ENCODE data around the gene ADCY3.

The ADCY3 gene

GRCh38 chr2:24903161-24904103 is 16.6 kb downstream of the ADCY3 start:
- DNase-seq (ENCODE audit: low read depth, low spot score), result no peak

DNA sequence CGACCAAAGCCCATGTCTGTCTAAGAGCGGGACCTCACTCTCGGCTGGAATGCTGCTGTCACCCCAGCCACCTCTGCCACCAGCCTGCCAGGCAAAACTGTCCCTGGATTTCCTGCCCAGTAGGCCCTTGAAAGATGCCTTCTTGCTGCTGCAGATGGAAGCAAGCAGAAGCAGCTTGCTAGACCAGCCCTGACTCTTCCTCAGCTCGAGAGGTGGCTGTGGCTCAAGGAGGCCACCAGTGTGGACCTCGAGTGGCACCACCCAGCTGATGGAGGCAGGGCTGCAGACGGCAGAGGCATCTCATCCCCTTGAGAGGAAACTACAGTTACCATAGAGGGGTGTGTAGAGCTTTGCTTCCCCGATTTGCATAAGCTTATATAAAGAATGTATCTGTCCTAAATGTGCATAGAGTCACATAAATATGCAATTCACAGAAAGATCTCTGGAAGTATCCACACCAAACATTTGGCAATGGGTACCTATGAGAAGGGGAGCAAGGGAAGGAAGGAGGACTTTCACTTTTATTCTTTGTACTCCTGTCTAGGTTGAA is 20.6 kb downstream of the ADCY3 start:
- DNase-seq (ENCODE audit: low read depth, low spot score), result no peak

DNA sequence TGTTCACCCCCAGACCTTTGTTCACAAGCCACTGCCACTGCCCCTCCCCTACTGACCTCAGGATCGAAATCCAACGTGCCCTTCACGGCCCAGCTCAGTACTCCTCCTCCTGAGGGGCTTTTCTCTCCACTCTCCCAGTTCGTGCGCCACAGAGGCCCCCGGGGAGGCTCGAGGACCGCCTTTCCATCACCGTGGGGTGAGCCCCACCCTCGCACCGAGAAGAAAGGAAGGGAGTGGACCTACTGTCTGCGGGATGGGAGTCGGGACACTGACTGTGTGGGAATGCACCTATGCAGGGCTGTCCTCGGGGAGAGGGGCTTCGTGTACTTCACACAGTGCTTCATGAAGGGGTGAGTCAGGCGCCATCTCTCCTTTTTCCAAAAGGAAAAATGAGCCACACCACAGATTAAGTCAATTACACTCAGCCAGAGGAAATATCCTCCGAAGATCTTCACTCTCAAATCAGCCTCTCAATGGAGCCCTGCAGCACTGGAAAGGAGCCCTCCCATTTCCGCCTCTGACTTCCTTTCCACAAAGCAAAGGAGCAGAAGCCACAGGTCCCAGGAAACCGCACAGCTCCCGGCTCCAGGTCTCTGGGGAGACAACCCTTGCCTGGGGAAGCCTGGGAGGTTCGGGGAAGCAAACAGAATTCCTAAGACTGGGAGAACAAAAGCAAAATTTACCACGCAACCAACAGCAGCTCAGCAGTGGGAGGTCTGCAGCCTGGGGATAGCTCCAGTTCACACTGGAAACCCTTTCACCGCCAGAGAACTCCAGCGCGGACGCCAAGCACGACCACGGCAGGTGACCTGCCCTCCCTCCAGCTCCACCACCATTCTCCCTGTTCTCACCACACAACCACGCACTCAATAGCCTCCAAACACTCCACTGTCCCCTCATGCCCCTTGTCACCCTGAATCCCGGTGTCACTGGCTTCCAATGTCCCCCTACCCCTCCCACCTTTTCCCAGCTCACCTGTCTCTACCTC is 21.6 kb downstream of the ADCY3 start:
- DNase-seq (ENCODE audit: low read depth, low spot score), result no peak

GRCh38 chr2:24894750-24895149 is 25.3 kb downstream of the ADCY3 start:
- no peak for DNase-seq (ENCODE audit: low read depth, low spot score)

GRCh38 chr2:24893934-24894333 is 26.1 kb downstream of the ADCY3 start:
- no peak for DNase-seq (ENCODE audit: low read depth, low spot score)

GRCh38 chr2:24892928-24893327 is 27.1 kb downstream of the ADCY3 start:
- DNase-seq (ENCODE audit: low read depth, low spot score), result no peak

- no peak for DNase-seq (ENCODE audit: low read depth, low spot score)
Measured at GRCh38 chr2:24891201-24891600, 28.8 kb downstream of the ADCY3 start.

- DNase-seq (ENCODE audit: low read depth, low spot score), result no peak
Measured at GRCh38 chr2:24889221-24889620, 30.8 kb downstream of the ADCY3 start.

DNA sequence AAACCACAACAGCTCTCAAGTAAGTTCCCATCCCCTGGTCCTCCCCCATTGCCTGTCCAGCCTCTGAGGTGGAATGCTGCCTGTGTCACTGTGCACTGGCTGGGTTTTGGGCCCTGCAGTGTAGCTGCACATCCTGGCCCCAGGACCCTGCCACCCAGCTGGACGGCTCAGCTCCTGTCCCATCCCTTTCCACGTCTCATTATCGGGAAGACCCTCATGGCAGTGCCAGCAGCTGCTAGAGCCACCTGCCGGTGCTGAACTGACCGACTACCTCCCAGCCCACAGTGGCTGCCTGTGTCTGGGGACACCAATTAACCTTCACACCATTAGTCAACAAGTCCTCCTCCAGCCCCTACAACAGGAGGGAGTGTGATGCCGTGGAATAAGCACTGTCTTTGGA is 31.9 kb downstream of the ADCY3 start:
- no peak for DNase-seq (ENCODE audit: low read depth, low spot score)

- DNase-seq (ENCODE audit: low read depth, low spot score), result no peak
Measured at GRCh38 chr2:24887307-24887874, 32.6 kb downstream of the ADCY3 start.

DNA sequence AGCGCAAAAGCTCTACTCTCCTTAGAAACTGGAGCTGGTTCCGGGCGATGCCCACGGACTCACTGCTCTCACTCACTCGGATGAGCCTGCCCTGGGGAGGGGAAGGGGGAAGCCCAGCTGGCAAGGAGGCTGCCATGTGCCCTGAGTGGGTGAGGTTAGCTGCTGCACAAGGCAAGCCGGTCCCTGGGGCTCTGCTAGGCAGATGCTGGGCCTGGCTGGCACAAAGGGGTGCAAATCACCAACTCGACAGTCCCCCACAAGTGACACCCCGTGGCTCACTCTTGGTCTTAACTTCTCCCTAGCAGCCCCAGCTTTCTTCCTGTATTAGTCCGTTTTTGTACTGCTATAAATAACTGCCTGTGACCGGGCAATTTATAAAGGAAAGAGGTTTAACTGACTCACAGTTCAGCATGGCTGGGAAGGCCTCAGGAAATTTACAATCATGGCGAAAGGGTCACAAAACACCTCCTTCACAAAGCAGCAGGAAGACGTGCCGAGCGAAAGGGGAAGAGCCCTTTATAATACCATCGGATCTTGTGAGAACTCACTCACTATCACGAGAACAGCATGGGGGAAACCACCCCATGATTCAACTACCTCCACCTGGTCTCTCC is 33.2 kb downstream of the ADCY3 start:
- DNase-seq (ENCODE audit: low read depth, low spot score), result no peak

GRCh38 chr2:24886126-24886501 is 33.9 kb downstream of the ADCY3 start:
- no peak for DNase-seq (ENCODE audit: low read depth, low spot score)

- DNase-seq (ENCODE audit: low read depth, low spot score), result no peak
Measured at GRCh38 chr2:24885221-24886125, 34.6 kb downstream of the ADCY3 start.

DNA sequence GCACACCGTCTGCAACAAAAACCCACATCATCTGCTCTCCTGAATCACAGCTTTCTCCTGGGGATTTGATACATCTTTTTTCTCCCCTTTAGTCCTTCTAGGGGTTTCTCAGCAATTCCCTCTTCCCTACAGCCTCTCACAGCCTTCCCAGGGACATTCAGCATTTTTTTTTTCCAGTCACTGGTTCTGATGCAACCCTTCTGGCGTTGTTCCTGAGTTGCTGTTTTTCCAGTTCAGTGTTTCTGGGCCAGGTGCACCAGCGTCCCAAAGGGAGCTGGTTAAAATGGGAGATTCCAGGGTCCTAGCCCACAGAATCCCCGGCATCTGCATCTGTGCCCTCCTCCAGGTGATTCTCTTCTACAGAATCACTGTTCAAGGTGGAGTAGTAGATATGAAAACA is 36.1 kb downstream of the ADCY3 start:
- DNase-seq (ENCODE audit: low read depth, low spot score), result no peak

- no peak for DNase-seq (ENCODE audit: low read depth, low spot score)
Measured at GRCh38 chr2:24881623-24882022, 38.4 kb downstream of the ADCY3 start.

DNA sequence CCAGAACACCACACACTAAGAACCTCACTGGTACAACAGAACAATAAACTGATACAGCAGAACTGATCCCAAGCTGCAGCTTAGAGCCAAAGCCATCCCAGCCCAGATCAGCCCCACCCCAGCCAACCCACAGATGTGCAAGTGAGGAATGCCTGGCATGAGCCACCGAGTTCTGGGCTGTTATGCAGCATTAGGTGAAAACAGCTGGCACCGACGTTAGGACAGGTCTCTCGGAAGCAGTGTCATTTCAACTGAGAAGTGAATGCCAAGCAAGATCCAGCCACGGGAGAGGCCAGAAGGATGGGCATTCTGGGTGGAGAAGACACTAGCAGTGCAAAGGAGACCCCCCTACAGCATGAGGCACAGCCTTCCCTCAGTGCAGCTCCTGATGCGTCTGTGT is 38.9 kb downstream of the ADCY3 start:
- DNase-seq (ENCODE audit: low read depth, low spot score), result no peak

- DNase-seq (ENCODE audit: low read depth, low spot score), result no peak
Measured at GRCh38 chr2:24878341-24878740, 41.7 kb downstream of the ADCY3 start.

GRCh38 chr2:24877646-24878045 is 42.4 kb downstream of the ADCY3 start:
- DNase-seq (ENCODE audit: low read depth, low spot score), result no peak

DNA sequence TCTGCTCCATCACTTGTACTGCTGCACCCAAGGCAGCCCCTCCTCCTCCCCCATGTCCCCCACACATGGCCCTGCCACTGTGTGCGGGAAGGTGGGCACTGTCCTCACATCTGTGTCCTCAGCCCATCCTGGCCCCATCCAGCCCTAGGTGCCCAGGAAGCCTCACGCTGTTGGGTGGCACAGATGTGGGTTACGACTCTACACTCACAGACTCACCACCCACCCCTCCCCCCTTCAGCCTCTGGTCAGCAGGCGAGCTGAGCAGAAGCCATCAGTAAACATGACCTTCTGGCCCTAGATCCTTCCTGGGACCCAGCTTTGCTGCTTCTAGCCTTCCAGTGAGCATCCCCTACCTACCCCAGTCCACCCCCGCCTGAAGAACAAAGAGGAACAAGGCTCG is 43.0 kb downstream of the ADCY3 start:
- no peak for DNase-seq (ENCODE audit: low read depth, low spot score)

- no peak for DNase-seq (ENCODE audit: low read depth, low spot score)
Measured at GRCh38 chr2:24875901-24876300, 44.1 kb downstream of the ADCY3 start.
